Esophagus muscularis mucosa (tissue), 4 donors: Measurements from ENCODE around the gene GRK1. TPM values are rescaled to one million over a fixed set of nuclear protein-coding genes. Genes with fewer than 3 reads are reported as not detected.

Experiments
- DNase-seq: peaks from one replicate; pipeline ENCODE4 v3.0.0-alpha.2; 2017; ENCODE audit errors: extremely low spot score
- H3K27ac ChIP-seq, 4 donors: fragments of 200-600 bp; sonication (generic); replicated peaks in 1 of 4; 1 replicate in 3 of 4; 2 replicates in 1 of 4; pipeline ENCODE4 v1.5.1; 2016 to 2019; ENCODE audit warnings: mild to moderate bottlenecking in 1 of 4
- H3K27me3 ChIP-seq, 4 donors: fragments of 200-600 bp; sonication (generic); one replicate each; pipeline versions ENCODE4 v1.5.1 to v1.6.0; 2016 to 2019
- H3K36me3 ChIP-seq, 4 donors: fragments of 200-600 bp; sonication (generic); one replicate each; pipeline ENCODE4 v1.5.1; 2016 to 2019
- H3K4me1 ChIP-seq, 4 donors: fragments of 200-600 bp; sonication (generic); one replicate each; pipeline ENCODE4 v1.5.1; 2016 to 2019
- H3K4me3 ChIP-seq, 4 donors: fragments of 200-600 bp; sonication (generic); 1 replicate in 2 of 4; 2 replicates in 2 of 4; pipeline ENCODE4 v1.5.1; 2016 to 2019; ENCODE audit warnings: mild to moderate bottlenecking in 4 of 4, moderate library complexity in 1 of 4
- H3K9me3 ChIP-seq, 4 donors: fragments of 200-600 bp; sonication (generic); 1 replicate in 3 of 4; 2 replicates in 1 of 4; pipeline ENCODE4 v1.5.1; 2016 to 2019
- CTCF ChIP-seq, 3 experiments: fragments of 200-600 bp in 2 of 3; fragments of 450-650 bp in 1 of 3; sonication (generic) in 2 of 3; IDR thresholded peaks; one replicate each; pipeline ENCODE4 v1.5.1; 2017 to 2019; ENCODE audit warnings: antibody characterized with exemption in 3 of 3, mild to moderate bottlenecking in 2 of 3, moderate library complexity in 1 of 3
- EP300 ChIP-seq: sonication (generic); formaldehyde crosslinking; IDR thresholded peaks from one replicate; pipeline ENCODE4 v1.6.1; 2017; ENCODE audit warnings: antibody characterized with exemption
- POLR2A ChIP-seq: fragments of 450-650 bp; IDR thresholded peaks from one replicate; pipeline ENCODE4 v1.6.1; 2017; ENCODE audit warnings: antibody characterized with exemption, moderate library complexity, mild to moderate bottlenecking, low read depth
- POLR2AphosphoS5 ChIP-seq, 2 donors: sonication (generic); formaldehyde crosslinking; IDR thresholded peaks; one replicate each; pipeline ENCODE4 v1.6.1; 2017; ENCODE audit warnings: antibody characterized with exemption in 2 of 2
- WGBS: methylation state at CpG from one replicate; pipeline ENCODE4 v1.1.5; 2018; 5-methylcytosine and 5-hydroxymethylcytosine counted together
- intact Hi-C: fragments of 100-400 bp; cut with DNase I; formaldehyde crosslinking; loops from one replicate; pipeline ENCODE4 v1.15.1; 2023
- total RNA-seq, 4 donors: library from RNA; depleted of rRNA; stranded (reverse); fragments of >200 nt; gene quantifications; one replicate each; pipeline versions ENCODE4 v1.1.0 to v1.2.1, GENCODE V29; 2016

GRK1 gene
- total RNA-seq, 4 donors from 2014 or later: under 0.01 TPM; not detected in 3

GRCh38 chr13:113657851-113658741 lies 8.9 kb upstream of the GRK1 start, which contains the start of gene ATP4B:
Gene ATP4B (minus strand): TSS chr13:113658198. CDS start chr13:113658144, 54 bp downstream.
- intact Hi-C loops: no loop called here
- Histone ChIP-seq H3K9me3 (peaks cover 0 to 18% (median 4%) of the 10 kb centered on the region in 4 donors), H3K27ac (no peak within 1 kb of the TSS), H3K4me1 (no peaks in the 10 kb centered on the region), H3K36me3 (no peaks in the 10 kb centered on the region), H3K27me3 (peaks cover 0 to 4% (median 0%) of the 10 kb centered on the region in 4 donors), H3K4me3 (no peak within 1 kb of the TSS)
- 91% methylated on average over 29 of the region's 47 CpGs for WGBS
- TF ChIP-seq EP300: no peak
- no peak for TF ChIP-seq POLR2A
- no peak for TF ChIP-seq CTCF (IDR thresholded peaks at IDR 0.05)
- no peak for TF ChIP-seq POLR2AphosphoS5 (IDR thresholded peaks at IDR 0.05)
- DNase-seq: no peak

GRCh38 chr13:113658836-113659235 lies 8.2 kb upstream of the GRK1 start:
- no peak overlapping the region for H3K4me3 ChIP-seq
- H3K27ac ChIP-seq: no peak overlapping the region
- no peaks in the 10 kb centered on the region for H3K36me3 ChIP-seq
- intact Hi-C loops: no loop called here
- no peak for DNase-seq
- peaks cover 0 to 18% (median 4%) of the 10 kb centered on the region in 4 donors for H3K9me3 ChIP-seq
- 83% methylated on average over 12 of the region's 14 CpGs for WGBS
- peaks cover 0 to 4% (median 0%) of the 10 kb centered on the region in 4 donors for H3K27me3 ChIP-seq
- no peak for TF ChIP-seq CTCF (IDR thresholded peaks at IDR 0.05)
- no peak for TF ChIP-seq EP300
- TF ChIP-seq POLR2A: no peak
- TF ChIP-seq POLR2AphosphoS5 (IDR thresholded peaks at IDR 0.05): no peak
- H3K4me1 ChIP-seq: no peaks in the 10 kb centered on the region

GRCh38 chr13:113659337-113659736 lies 7.7 kb upstream of the GRK1 start:
- Histone ChIP-seq H3K36me3 (no peaks in the 10 kb centered on the region), H3K4me3 (no peak overlapping the region), H3K4me1 (no peaks in the 10 kb centered on the region), H3K27me3 (peaks cover 0 to 4% (median 0%) of the 10 kb centered on the region in 4 donors), H3K9me3 (peaks cover 0 to 18% (median 4%) of the 10 kb centered on the region in 4 donors), H3K27ac (no peak overlapping the region)
- DNase-seq: no peak
- 95% methylated on average over 8 of the region's 8 CpGs for WGBS
- TF ChIP-seq POLR2A (no peak), EP300 (no peak), POLR2AphosphoS5 (IDR thresholded peaks at IDR 0.05) (no peak), CTCF (IDR thresholded peaks at IDR 0.05) (no peak)
- intact Hi-C loops: no loop called here

GRCh38 chr13:113660066-113660465 lies 7.0 kb upstream of the GRK1 start:
- peaks cover 0 to 4% (median 0%) of the 10 kb centered on the region in 4 donors for H3K27me3 ChIP-seq
- WGBS: 82% methylated on average over 3 of the region's 3 CpGs
- peaks cover 0 to 18% (median 4%) of the 10 kb centered on the region in 4 donors for H3K9me3 ChIP-seq
- H3K4me3 ChIP-seq: no peak overlapping the region
- H3K4me1 ChIP-seq: no peaks in the 10 kb centered on the region
- no peak for DNase-seq
- no peak overlapping the region for H3K27ac ChIP-seq
- no peaks in the 10 kb centered on the region for H3K36me3 ChIP-seq
- TF ChIP-seq POLR2A (no peak), EP300 (no peak), POLR2AphosphoS5 (IDR thresholded peaks at IDR 0.05) (no peak), CTCF (IDR thresholded peaks at IDR 0.05) (no peak)
- intact Hi-C loops: no loop called here
